Fibroblast of mammary gland (primary cell): ENCODE results near the gene LAMTOR3.

Experiments used
- DNase-seq: peaks from one replicate; pipeline ENCODE4 v3.0.0-alpha.2; 2010; ENCODE audit warnings: low read depth
- H3K4me3 ChIP-seq: 2 replicates; pipeline ENCODE4 v1.5.1; 2011; ENCODE audit warnings: low read depth, mild to moderate bottlenecking, low read length, moderate library complexity; ENCODE audit not compliant: control insufficient read depth
- TF ChIP-seq, protein P1 (sequence below): conservative IDR thresholded peaks from 2 replicates; pipeline ENCODE4 v1.5.1; 2011; ENCODE audit warnings: low read depth, low read length, inconsistent platforms; ENCODE audit not compliant: control insufficient read depth, insufficient read depth

The LAMTOR3 gene

DNA sequence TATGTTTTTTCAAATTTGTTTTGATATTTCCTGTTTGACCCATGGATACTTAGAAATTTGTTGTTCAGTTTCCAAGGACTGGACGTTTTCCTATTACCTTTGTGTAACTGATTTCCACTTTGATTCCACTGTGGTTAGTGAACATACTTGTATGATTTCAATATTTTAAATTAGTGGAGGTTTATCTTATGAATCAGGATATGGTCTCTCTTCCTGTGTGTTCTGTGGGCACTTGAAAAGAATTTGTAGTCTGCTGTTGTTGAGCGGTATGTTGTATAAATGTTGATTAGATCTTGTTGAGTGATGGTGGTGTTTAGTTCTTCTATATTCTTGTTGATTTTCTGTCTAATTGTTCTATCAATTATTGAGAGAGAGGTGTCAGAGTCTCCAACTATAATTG, 21.2 kb upstream of the LAMTOR3 start:
- H3K4me3 ChIP-seq: no peak overlapping the region
- TF ChIP-seq, protein P1, sequence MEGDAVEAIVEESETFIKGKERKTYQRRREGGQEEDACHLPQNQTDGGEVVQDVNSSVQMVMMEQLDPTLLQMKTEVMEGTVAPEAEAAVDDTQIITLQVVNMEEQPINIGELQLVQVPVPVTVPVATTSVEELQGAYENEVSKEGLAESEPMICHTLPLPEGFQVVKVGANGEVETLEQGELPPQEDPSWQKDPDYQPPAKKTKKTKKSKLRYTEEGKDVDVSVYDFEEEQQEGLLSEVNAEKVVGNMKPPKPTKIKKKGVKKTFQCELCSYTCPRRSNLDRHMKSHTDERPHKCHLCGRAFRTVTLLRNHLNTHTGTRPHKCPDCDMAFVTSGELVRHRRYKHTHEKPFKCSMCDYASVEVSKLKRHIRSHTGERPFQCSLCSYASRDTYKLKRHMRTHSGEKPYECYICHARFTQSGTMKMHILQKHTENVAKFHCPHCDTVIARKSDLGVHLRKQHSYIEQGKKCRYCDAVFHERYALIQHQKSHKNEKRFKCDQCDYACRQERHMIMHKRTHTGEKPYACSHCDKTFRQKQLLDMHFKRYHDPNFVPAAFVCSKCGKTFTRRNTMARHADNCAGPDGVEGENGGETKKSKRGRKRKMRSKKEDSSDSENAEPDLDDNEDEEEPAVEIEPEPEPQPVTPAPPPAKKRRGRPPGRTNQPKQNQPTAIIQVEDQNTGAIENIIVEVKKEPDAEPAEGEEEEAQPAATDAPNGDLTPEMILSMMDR: no peak
- no peak for DNase-seq

DNA sequence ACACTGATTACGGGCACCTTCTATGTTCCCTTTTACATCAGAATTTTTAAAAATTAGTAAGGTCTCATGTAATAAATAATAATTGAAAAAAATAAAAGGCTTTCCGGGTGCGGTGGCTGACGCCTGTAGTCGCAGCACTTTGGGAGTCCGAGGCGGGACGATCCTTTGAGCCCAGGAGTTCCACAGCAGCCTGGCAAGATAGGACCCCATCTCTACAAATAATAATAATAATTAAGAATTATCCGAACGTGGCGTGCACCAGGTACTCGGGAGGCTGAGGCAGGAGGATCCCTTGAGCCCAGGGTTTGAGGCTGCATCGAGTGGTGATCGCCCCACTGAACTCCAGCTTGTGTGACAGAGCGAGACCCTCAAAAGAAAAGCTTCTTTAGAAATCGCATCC, 771 bp upstream of the LAMTOR3 start:
- no peak for DNase-seq
- peak overlapping the region; percentile 56 for H3K4me3 ChIP-seq
- TF ChIP-seq, protein P1: no peak

DNA sequence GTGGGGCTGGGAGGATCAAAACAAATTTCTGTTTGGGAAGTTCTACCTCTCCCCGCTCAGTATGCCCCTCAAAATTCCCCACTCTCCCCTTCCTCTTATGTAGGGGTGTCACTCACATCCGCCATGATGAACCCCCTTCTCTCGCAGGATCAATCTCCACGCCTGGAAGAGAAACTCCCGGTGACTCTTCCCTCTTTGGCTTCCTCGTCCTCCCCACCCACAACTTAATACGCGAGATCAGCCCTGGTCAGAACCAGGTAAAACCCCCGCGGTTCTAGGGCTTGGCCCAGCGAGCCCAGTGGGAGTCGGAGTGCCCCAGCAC, 427 bp downstream of the LAMTOR3 start:
- TF ChIP-seq, protein P1: no peak
- peak overlapping the region; percentile 93 for H3K4me3 ChIP-seq
- no peak for DNase-seq

DNA sequence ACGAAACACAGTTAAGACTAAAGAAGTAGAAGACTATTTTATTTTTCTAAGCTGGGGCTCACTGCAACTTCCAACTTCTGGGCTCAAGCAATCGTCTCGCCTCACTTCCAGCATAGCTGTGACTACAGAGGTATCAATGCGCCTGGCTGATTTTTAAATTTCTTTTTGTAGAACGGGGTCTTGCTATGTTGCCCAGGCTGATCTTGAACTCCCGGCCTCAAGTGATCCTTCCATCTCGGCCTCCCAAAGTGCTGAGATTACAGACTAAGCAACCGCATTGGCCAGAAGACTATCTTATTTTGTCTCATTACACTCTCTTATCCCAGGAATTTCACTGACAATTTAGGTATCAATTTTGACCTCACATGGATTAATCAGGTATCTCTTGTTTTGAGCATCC, 1.2 kb downstream of the LAMTOR3 start:
- no peak for DNase-seq
- peak overlapping the region; percentile 93 for H3K4me3 ChIP-seq
- TF ChIP-seq, protein P1: no peak

DNA sequence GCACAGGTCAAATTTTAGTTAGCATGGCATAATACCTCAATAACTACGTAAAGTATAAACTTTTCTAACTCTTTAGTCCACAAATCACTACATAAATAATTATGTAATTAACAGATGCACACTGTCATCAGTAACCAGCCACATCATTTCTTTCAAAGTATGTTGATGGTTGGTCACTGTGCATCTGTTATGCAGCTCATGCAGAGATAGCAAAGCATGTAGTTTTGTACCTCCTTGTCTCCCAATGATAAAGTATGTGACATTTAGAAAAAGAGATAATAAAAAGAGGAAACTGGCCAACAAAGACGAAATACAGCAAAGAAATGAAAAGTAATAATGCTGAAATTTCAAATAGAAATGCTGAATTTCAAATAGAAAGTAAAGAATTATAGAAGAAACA, 2.9 kb downstream of the LAMTOR3 start:
- TF ChIP-seq, protein P1: no peak
- no peak for DNase-seq

DNA sequence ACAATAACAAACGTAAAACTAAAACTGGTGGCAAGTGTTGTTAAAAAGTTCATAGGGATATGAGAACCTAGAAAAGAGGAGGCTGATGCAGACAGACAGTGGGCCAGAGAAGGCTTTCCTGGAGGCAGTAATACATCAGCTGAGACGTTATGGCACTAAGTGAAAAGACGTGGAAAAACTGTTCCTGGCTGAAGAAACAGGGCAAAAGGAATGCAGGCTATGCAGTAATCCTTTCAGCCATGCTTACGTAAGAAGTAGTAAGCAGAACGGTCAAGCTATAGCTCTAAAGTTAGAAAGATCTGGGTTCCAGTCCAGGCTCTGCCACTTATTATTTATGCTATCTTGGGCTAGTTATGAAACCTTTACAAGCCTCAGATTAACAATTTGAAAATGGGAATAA, 6.4 kb downstream of the LAMTOR3 start:
- TF ChIP-seq, protein P1: no peak
- H3K4me3 ChIP-seq: no peak overlapping the region
- DNase-seq: peak; percentile 42

More for the DNA sequence above, 2.9 kb downstream of the LAMTOR3 start:
- H3K4me3 ChIP-seq: no peak overlapping the region

DNA sequence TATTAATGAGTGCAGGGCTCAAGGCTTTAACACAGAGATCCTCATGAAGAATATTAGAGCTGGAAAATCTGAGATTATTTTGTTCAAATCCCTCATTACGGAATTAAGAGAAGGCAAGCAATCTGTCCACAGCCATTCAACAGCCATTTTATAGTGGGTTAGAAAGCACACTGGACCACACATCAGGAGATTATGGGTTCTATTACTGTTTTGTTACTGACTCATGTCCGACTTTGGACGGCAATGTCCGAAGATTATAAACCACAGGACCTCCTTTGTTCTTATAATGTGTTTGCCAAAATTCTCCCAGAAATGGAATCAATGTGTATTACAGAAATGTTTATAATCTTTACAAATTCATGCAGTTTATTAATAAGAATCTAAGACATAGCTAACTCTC, 8.1 kb downstream of the LAMTOR3 start:
- no peak overlapping the region for H3K4me3 ChIP-seq
- peak; percentile 65 for DNase-seq
- TF ChIP-seq, protein P1: no peak
